NCI-H526 (cell line): ENCODE results near the gene UQCRC2.
"Not testable (repeated sequence)": the region's sequence is repeated elsewhere in the genome, so short reads cannot be mapped to it uniquely, and the experiment has no call there.

Experiments used
- DNase-seq, 2 experiments: peaks; one replicate each; lab custom pipeline; 2025; lab: John Stamatoyannopoulos, UW

Gene UQCRC2

GRCh38 chr16:21982108-21982507 lies 28.9 kb downstream of the UQCRC2 start:
- no peak for DNase-seq

DNA sequence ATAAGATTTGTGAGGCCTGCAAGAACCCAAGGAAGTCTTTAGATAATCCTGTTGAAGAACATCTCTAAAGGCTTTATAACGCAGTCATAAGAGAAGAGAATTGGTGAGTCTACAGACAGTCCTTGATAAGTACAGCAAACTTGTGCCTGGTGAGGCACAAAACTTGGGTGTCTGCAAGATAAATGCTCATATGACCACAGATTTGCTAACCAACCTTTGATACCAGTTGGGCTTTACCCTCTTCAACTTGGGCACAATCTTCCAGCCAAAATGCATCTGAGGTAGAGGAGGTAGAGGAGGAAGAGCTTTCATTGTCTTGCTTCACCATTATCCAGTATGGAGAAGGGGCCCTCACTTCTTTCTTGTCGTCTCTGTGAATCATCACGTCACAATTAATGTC lies 30.9 kb downstream of the UQCRC2 start:
- DNase-seq, result no peak

DNA sequence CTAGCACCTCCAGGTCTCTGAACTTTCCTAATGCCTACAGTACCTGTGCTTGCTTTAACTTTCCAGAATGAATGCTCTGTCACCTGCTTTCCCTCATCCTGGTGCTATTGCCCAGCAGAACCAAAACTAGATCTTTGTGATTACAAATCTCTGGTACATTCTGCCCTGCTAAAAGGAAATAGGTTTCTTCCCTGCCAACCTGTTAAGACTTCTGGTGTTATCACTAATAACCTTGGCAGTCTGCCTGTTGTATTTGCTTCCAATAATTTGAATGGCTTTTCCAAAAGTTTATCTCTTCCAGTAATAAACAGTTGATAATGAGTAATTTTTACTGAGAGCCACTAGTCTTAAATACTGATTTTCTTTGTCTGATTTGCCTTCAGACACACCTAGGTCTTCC lies 32.4 kb downstream of the UQCRC2 start:
- DNase-seq, result no peak

DNA sequence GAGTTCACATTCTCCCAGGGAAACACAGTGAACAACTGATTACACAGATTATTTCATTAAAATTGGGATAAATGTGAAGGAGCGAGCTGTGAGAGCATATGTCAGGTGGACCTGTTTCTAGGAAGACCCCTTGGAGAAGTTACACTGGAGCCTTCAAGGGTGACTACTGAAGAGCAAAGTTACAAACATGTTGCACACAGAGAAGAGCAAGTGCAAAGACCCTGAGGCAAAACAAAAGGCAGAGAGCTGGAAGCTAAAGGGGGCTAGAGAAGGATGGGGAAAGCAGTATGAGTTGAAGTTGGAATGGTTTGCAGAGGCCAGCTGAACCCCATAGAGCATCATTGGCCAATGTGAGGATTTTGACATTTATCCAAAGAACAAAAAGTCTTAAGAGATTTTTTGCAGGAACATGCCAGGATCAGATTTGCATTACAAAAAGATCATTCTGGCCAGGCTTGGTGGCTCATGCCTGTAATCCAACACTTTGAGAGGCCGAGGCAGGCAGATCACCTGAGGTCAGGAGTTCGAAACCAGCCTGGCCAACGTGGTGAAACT lies 33.6 kb downstream of the UQCRC2 start:
- no peak for DNase-seq

DNA sequence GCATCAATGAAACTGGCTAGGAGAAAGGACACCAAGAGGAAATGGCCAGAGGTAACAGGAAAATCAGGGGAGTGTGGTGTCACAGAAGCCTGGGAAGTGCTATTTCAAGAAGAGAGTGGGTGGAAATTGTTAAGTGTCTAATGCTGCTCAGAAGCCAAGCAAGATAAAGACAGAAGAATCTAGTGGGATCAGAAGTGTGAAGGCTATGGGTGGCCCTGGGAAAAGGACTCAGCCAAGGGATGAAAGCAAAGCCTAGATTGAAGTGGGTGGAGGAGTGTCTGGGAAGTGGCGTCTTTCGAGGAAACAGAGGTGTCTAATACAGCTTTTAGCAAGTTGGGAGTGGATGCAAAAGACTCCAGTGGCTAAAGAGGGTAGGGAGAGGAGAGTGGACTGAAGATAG lies 34.3 kb downstream of the UQCRC2 start:
- DNase-seq, result no peak

DNA sequence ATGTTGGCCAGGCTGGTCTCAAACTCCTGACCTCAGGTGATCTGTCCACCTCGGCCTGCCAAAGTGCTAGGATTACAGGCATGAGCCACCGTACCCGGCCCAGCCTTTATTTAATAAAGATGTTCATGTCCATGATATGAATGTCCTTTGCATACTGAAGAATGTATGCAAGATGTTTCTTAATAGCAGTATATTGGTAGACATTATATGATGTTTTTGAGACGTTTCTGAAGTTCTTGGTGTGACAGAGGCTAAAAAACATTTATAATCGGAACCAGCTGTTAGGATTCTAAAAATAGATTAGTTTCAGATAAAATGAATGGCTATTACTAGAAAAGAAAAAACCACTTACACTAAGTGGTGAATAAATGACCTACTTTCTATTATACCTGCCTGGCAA lies 36.0 kb downstream of the UQCRC2 start:
- no peak for DNase-seq

DNA sequence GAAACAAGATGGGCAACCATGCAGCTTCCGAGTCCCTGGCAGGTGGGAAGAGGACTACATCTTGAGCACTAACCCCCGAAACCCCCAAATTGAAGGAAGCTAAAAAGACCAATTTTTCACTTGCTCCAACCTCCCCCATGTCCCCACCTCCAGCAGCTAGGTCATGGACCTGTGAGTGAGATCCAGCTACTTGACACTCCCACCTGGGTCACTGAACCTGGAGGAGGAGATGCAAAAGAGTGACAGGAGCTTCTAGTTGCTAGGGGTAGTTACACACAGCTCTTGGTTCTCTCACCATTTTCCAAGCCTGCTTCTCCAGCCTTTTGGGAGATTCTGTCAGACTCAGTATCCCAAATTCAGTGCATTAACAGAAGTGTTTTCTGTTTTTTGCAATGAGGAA lies 36.6 kb downstream of the UQCRC2 start:
- DNase-seq, result no peak

GRCh38 chr16:21990381-21990944 lies 37.3 kb downstream of the UQCRC2 start:
- no peak for DNase-seq

GRCh38 chr16:21991621-21992020 lies 38.5 kb downstream of the UQCRC2 start:
- no peak for DNase-seq

- no peak for DNase-seq
These were observed 41.8 kb downstream of the UQCRC2 start for GRCh38 chr16:21994856-21995465.

DNA sequence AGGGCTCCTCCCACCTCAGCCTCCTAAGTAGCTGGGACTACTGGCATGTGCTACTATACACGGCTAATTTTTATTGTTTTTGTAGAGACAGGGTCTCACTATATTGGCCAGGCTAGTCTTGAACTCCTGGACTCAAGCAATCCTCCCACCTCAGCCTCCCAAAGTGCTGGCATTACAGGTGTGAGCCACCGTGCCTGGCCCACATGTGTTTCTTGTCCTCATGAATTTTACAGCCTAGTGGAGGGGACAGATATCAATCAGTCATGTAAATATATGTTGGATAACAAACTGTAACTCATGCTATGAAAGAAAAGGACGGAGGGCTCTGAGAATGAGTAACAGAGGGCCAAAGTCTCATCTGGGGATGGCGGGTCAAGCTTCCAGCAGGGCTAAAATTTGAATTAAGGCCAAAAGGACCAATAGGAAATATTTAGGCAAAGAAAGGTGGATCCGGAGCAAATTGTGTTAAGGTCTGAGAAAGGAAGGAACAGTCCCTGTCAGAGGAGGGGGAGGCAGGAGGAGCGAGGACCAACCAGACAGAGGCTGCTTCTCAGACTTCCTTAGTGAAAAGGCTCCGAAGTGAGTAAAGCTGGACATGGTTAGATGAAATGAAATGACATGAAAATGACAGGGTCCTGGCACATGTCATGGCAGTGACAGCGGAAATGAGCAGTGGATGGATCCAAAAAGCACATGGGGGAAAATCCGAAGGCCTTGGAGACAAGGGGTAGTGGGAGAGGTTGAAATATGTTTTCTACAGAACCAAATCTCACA lies 43.9 kb downstream of the UQCRC2 start:
- no peak for DNase-seq

GRCh38 chr16:21997697-21998480 lies 44.7 kb downstream of the UQCRC2 start:
- DNase-seq, result no peak

DNA sequence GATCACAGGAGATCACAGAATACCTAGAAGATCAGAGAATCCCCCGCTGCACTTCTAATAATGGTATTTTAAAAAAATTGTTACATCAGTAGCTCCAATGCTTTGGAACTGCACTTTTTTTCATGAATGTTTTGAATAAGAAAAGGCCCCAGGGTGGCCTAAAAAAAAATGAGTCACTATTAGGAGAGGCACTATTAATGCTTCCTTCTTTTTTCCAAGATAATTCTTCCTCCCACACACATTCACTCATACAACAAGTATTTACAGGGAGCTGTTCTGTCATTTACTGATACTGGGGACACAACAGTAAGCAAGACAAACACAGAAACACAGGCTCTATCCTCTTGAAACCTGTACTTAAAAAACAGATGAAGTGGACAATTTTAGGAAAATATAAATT lies 48.4 kb downstream of the UQCRC2 start:
- no peak for DNase-seq

DNA sequence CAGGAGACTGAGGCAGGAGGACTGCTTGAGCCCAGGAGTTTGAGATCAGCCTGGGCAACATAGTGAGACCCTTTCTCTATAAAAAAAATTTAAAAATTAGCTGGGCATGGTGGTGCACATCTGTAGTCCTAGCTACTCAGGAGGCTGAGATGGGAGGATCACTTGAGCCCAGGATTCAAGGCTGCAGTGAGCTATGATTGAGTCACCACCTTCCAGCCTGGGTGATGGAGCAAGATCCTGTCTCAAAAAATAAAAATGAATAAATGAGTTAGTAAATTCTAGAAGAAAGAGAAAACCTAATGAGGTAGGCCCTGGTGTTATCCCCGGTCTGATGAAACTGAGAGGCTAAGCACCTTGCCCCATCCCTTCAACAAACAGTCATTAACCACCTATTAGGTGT lies 48.9 kb downstream of the UQCRC2 start:
- DNase-seq, result not testable (repeated sequence)

- DNase-seq, result no peak
These were observed 50.0 kb downstream of the UQCRC2 start for GRCh38 chr16:22003195-22003594.

DNA sequence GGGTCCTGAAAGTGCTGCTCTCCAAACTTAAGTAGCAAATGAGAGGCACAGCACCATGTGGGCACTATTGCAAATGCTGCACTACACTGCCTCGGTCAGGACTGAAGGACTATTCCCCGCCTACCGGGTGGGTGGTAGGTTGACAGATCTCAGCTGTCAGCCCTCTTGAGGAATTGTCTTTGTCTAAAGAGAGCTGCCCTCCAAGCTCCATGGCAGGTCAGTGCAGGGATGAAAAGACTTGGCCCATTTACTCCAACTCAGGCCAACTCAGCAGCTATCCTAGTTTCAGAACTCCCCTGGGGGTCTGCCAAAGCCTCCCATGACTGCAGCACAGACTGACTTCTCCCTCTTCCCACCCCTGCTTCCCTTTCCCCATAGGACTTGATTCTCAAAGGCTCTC lies 51.2 kb downstream of the UQCRC2 start:
- DNase-seq, result no peak

- DNase-seq, result no peak
These were observed 52.6 kb downstream of the UQCRC2 start for GRCh38 chr16:22005746-22006145.

DNA sequence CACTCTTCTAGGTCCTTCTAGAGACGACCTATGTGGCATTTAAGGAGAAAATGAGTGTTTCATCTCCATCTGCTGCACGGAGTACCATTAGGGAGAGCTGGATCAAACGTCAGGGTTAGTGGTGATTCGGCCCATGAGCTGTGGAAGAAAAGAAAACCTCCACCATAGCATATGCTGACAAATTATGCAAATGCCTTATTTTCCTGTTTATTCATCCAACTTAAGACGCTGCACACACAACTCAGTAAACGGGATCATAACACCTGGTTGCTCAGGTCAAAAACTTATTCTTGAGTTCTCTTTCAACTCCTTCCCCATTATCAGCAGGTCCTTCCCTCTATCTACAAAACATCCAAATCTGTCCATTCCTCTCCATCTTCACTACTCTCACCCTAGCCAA lies 53.5 kb downstream of the UQCRC2 start:
- DNase-seq, result peak in 1 of 2 experiments; percentile 18

- peak; percentile 17 to 49 for DNase-seq
These were observed 54.0 kb downstream of the UQCRC2 start for GRCh38 chr16:22007159-22007508.

DNA sequence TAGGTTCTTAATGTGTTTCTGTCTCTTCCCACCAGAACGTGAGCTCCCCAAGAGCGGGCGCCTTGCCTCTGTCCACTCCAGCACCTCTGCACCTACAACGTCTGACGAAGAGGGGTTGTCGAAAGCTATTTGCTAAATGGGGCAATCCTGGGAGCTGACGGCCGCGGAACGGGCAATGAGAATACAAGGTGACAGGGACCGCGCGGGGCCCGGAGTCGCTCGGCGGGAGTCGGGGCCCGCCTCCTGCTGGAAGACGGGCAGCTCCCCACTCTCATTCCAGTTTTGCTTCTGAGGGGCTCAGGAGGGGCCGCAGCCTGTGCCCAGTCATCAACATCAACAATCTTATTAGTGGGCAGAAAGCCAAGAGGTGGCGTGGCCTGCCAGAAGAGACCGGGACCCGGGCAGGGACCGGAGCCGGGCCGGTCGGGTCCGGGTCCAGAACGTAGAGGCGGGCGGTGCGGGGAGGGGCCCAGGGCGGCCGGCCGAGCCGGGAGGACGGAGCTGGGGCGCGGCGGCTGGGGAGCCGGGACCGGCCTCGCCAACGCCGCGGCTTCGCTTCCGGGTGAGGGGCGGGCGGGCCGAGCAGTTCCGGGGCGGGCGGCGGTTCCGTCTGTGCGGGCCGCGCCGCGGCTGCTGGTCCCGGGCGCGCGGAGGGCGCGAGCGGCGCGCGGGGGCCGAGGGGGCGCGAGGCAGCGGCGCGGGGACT lies 54.5 kb downstream of the UQCRC2 start, which contains the start of gene MOSMO:
TSS of gene MOSMO (plus strand) at position 603 of the 706 bp plus-strand sequence. CDS start 191 bp downstream, outside the sequence.
- peak; percentile 45 to 78 for DNase-seq

DNA sequence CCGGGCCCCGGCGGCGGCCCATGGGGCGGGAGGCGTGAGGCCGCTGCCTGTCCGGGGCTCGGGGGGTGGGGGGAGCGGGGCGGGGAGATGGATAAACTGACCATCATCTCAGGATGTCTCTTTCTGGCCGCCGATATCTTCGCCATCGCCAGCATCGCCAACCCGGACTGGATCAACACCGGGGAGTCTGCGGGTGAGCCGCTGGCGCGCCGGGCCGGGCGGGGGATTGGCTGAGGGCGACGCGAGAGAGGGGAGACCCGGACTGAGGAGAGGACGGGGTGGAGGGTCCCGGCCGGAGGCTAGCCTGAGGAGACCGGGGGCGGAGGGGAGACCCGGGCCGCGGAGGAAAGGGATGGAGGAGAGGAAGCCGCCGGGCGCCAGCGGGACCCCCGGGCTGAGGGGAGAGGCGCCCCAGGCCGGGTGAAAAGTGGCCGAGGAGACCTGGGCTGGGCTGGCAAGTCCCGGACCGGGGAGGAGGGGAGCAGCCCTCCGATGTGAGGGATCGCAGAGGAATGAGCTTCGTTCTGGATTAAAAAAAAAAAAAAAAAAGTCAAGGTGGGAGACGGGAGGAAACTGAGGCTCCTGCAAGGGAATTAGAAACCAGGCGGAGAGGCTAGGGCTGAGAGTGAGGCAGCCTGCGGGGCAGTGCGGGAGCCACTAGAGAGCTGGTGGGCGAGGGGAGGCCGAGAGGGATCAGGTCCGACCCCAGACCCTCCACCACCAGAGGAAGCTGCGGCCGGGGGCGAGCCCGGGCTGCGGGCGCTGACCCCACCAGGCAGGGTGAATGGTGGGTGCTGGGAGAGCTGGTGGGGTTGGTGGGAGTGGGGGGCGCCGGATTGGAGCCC lies 55.3 kb downstream of the UQCRC2 start:
- peak; percentile 4 to 47 for DNase-seq
